Omental fat pad (tissue), 4 donors: ENCODE measurements around the gene B4GALNT3. TPM values are rescaled to one million over a fixed set of nuclear protein-coding genes. Genes with fewer than 3 reads are reported as not detected.

Source experiments
- ATAC-seq: fragments of 150-250 bp; one replicate; pipeline ENCODE4 v1.9.1; 2016; ENCODE audit warnings: mild to moderate bottlenecking, moderate library complexity; ENCODE audit not compliant: low FRiP score
- DNase-seq: peaks from one replicate; pipeline ENCODE4 v3.0.0-alpha.2; 2019; ENCODE audit warnings: low spot score
- total RNA-seq, 4 donors: library from RNA; depleted of rRNA; stranded (reverse); fragments of >200 nt; gene quantifications; one replicate each; pipeline ENCODE4 v1.1.0, GENCODE V29; 2016
- TF ChIP-seq, protein P1 (sequence below), 3 donors: fragments of 450-650 bp; IDR thresholded peaks; one replicate each; pipeline ENCODE4 v1.5.1; 2016 to 2017; ENCODE audit warnings: antibody characterized with exemption in 3 of 3, mild to moderate bottlenecking in 3 of 3, moderate library complexity in 2 of 3

The B4GALNT3 gene
- total RNA-seq, 4 donors from 2014 or later = 0.13 to 0.60 (median 0.28) TPM; not detected in 1

DNA sequence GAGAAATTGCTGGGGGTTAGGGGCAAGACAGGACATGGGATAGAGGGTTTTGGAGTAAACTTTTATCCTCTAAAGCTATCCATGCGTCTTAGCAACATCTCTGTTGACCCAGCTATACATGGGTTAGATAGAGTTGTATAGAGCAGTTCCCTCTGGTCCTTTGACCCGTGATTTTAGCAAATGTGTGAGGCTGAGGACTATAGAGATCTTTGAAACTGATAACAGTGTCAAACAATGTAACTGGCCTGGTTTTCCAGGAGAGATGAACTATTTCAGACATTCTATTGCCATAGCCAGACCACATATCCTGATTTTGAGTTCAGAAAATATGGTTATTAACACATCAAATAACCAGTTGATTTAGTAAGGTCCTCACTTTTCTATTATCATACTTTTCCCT, 60.4 kb downstream of the B4GALNT3 start:
- DNase-seq (no peak), ATAC-seq (no peak)
- TF ChIP-seq, protein P1, sequence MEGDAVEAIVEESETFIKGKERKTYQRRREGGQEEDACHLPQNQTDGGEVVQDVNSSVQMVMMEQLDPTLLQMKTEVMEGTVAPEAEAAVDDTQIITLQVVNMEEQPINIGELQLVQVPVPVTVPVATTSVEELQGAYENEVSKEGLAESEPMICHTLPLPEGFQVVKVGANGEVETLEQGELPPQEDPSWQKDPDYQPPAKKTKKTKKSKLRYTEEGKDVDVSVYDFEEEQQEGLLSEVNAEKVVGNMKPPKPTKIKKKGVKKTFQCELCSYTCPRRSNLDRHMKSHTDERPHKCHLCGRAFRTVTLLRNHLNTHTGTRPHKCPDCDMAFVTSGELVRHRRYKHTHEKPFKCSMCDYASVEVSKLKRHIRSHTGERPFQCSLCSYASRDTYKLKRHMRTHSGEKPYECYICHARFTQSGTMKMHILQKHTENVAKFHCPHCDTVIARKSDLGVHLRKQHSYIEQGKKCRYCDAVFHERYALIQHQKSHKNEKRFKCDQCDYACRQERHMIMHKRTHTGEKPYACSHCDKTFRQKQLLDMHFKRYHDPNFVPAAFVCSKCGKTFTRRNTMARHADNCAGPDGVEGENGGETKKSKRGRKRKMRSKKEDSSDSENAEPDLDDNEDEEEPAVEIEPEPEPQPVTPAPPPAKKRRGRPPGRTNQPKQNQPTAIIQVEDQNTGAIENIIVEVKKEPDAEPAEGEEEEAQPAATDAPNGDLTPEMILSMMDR (IDR thresholded peaks at IDR 0.05) = no peak

DNA sequence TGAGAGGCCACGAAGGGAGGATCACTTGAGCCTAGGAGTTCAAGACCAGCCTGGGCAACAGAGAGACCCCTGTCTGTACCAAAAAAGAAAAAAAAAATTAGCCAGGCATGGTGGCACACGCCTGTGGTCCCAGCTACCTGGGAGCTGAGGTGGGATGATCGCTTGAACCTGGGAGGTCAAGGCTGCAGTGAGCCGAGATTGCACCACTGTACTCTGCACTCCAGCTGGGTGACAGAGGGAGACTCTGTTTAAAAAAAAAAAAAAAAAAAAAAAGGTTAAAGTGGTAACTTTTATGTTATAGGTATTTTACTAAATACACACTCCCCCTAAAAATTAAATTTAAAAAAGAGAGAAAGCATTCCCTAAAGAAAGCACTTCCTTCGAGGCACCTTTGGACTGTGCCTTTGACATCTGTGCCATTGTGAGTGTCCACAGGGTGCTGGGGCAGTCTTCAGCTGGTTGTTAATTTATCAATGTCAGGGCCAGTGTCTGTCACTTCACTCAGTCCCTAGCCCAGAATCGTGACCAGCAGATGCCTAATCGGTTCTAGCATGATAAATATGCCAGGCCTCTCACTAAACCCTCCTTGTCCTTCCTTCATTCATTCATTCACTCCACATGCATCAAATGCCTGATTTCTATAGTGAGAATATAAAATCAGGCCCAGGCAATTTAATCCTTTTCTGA, 63.1 kb downstream of the B4GALNT3 start:
- ATAC-seq (no peak), DNase-seq (no peak)
- TF ChIP-seq, protein P1 (IDR thresholded peaks at IDR 0.05) = no peak

DNA sequence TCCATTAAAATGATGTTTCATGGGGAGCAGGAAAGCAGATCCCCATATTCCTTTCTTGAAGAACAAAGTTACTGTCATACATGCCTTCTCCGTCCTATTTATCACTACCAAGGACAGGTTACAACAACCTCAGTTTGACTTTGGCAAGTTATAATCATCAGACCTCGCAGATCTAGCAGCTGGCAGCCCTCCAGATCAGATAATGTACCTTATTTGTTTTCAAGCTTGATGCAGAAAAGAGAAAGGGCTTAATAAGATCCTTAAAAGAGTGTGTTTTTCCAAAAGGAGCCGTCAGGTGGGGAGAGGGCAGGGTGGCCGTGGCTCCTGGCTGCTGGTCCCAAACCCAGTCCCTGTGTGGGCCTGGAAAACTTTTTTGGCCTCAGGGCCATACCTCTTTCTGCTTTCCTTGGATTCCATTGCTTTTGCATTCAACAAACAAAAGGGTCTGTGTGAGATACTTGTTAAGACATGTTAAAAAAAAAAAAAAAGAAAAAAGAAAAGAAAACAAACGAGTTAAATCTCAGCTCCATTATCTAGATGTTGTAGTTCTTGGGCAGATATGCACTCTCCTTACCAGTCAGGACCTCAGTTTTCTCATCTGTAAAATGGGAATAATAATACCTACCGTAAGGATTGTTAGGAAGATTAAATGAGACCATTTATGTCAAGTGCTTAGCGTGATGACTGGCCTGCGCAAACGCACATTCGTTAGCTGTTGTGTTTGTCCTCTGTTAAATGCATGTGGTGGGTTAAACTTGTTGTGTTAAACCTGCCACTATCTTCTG, 64.6 kb downstream of the B4GALNT3 start:
- DNase-seq = no peak
- TF ChIP-seq, protein P1 (IDR thresholded peaks at IDR 0.05) = no peak
- ATAC-seq = no peak

DNA sequence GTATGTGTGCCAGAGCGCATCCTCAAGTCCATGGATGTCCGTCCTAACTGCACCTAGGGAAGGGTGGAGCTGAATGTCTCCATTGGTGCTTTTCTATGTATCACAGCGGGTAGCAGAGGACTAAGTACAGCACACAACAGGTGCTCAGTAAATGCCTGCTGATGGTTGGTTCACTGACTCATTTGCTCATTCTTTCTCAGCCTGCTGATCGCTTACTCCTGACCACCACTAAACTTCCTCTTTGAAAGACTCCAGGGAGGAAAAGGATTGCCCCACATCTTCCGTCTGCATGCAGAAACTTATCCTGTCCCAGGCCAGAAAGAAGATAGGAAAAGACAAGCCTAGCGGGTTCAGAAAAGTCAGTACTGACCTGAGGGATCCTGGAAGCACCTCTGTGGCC, 66.3 kb downstream of the B4GALNT3 start:
- TF ChIP-seq, protein P1 (IDR thresholded peaks at IDR 0.05) = no peak
- DNase-seq = no peak
- ATAC-seq = no peak

DNA sequence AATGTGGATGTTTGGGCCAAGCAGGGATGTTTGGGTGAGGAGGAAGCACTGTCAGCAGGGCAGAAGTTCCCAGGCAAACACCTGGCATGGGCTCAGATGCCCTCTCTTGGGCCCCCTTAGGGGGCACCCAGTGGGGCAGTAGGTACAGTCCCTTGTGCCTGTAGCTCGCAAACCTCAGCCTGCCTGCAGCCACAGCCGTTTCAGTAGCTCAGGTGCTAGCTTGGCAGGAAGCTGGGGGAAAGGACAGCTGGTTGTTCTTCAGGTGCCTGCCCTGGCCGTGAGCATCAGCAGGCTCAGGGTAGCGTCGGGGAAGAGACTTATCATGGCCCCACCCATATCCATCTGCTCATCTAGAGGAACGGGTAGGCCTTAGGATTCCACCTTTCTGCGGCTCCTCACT, 67.5 kb downstream of the B4GALNT3 start:
- no peak for ATAC-seq
- TF ChIP-seq, protein P1 (IDR thresholded peaks at IDR 0.05) = no peak
- no peak for DNase-seq

DNA sequence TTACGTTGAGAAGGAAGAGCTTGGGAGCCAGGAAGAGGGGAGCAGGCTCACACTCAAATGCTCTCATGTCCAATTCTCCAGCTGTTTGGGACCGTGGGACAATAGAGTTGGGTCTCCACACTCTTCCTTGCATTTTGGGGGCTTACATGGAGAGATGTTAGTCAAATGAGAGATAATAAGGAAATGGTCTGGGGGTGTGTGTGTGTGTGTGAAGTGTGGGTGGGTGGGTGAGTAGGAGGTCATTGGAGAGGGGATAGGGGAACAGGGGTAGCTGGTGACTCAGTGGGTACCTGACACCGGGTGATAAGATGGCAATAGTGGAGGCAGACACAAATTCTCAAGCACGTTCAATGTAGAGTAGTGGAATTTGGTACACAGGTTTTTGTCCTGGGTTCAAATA, 68.0 kb downstream of the B4GALNT3 start:
- TF ChIP-seq, protein P1 (IDR thresholded peaks at IDR 0.05) = no peak
- no peak for DNase-seq
- ATAC-seq = no peak

DNA sequence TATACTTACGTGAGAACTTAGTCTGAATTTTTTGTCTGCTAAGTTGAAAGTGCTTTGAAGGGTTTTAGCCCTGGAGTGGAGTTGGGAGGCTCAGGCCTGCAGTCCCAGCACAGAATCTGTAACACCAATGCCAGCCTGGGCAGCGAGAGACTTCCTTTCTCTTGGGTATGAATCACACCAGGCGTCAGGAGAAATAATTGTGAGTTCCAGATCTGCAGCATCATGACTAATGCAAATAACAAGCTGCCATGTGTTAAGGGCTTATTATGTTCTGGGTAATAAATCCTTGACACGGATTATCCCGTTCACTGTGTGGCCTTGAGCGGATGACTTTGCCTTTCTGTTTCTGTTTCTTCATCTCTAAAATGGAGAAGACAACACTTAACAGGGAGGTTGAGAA, 70.6 kb downstream of the B4GALNT3 start:
- TF ChIP-seq, protein P1 (IDR thresholded peaks at IDR 0.05) = no peak
- ATAC-seq (no peak), DNase-seq (no peak)
